Measurements from ENCODE around the gene IGBP1. TPM values are rescaled to one million over a fixed set of nuclear protein-coding genes. Genes with fewer than 3 reads are reported as not detected.

IGBP1 gene
- total and polyA plus RNA-seq, 9 of the 15 experiments (the other 6 are each of a cell fraction or from before 2014, with no cell fraction given), result 36.6 to 91.5 (median 52.8) TPM

GRCh38 chrX:70133303-70134115, at the start of gene IGBP1 (continued):
- TF ChIP-seq KAT7 (CRISPR knock-in tag; IDR thresholded peaks at IDR 0.05; ENCODE audit: borderline replicate concordance), result no peak
- no peak for TF ChIP-seq LARP7 (IDR thresholded peaks at IDR 0.05)
- TF ChIP-seq ZNF785 (CRISPR knock-in tag; IDR thresholded peaks at IDR 0.05), result no peak
- TF ChIP-seq IRF2 (CRISPR knock-in tag; IDR thresholded peaks at IDR 0.05), result no peak
- TF ChIP-seq, protein P1, sequence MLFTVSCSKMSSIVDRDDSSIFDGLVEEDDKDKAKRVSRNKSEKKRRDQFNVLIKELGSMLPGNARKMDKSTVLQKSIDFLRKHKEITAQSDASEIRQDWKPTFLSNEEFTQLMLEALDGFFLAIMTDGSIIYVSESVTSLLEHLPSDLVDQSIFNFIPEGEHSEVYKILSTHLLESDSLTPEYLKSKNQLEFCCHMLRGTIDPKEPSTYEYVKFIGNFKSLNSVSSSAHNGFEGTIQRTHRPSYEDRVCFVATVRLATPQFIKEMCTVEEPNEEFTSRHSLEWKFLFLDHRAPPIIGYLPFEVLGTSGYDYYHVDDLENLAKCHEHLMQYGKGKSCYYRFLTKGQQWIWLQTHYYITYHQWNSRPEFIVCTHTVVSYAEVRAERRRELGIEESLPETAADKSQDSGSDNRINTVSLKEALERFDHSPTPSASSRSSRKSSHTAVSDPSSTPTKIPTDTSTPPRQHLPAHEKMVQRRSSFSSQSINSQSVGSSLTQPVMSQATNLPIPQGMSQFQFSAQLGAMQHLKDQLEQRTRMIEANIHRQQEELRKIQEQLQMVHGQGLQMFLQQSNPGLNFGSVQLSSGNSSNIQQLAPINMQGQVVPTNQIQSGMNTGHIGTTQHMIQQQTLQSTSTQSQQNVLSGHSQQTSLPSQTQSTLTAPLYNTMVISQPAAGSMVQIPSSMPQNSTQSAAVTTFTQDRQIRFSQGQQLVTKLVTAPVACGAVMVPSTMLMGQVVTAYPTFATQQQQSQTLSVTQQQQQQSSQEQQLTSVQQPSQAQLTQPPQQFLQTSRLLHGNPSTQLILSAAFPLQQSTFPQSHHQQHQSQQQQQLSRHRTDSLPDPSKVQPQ (CRISPR knock-in tag; IDR thresholded peaks at IDR 0.05; ENCODE audit: borderline replicate concordance), result no peak
- TF ChIP-seq CCAR2 (IDR thresholded peaks at IDR 0.05; ENCODE audit: low read depth, low read length), result no peak
- no peak for TF ChIP-seq BRD9 (IDR thresholded peaks at IDR 0.05; ENCODE audit: low read depth, partially characterized antibody)
- no peak for TF ChIP-seq ZNF586 (CRISPR knock-in tag; conservative IDR thresholded peaks at IDR 0.05)
- peak in 1 of 2 experiments; percentile 39; a peak in 1 of 4 replicates for TF ChIP-seq KDM4B (IDR thresholded peaks at IDR 0.05; ENCODE audit: borderline replicate concordance in 2 of 2, low read depth in 1 of 2)
- TF ChIP-seq ZNF699 (CRISPR knock-in tag; IDR thresholded peaks at IDR 0.05; ENCODE audit: insufficient replicate concordance), result no peak
- TF ChIP-seq, protein P2, sequence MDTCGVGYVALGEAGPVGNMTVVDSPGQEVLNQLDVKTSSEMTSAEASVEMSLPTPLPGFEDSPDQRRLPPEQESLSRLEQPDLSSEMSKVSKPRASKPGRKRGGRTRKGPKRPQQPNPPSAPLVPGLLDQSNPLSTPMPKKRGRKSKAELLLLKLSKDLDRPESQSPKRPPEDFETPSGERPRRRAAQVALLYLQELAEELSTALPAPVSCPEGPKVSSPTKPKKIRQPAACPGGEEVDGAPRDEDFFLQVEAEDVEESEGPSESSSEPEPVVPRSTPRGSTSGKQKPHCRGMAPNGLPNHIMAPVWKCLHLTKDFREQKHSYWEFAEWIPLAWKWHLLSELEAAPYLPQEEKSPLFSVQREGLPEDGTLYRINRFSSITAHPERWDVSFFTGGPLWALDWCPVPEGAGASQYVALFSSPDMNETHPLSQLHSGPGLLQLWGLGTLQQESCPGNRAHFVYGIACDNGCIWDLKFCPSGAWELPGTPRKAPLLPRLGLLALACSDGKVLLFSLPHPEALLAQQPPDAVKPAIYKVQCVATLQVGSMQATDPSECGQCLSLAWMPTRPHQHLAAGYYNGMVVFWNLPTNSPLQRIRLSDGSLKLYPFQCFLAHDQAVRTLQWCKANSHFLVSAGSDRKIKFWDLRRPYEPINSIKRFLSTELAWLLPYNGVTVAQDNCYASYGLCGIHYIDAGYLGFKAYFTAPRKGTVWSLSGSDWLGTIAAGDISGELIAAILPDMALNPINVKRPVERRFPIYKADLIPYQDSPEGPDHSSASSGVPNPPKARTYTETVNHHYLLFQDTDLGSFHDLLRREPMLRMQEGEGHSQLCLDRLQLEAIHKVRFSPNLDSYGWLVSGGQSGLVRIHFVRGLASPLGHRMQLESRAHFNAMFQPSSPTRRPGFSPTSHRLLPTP (IDR thresholded peaks at IDR 0.05; ENCODE audit: borderline replicate concordance, extremely low read depth, insufficient read length), result no peak
- TF ChIP-seq KLF16 (IDR thresholded peaks at IDR 0.05), result peak; percentile 31; the same call in 1 of the 2 replicates
- TF ChIP-seq SRSF3 (IDR thresholded peaks at IDR 0.05; ENCODE audit: insufficient read depth, low read length), result no peak
- no peak for TF ChIP-seq THRAP3 (IDR thresholded peaks at IDR 0.05; ENCODE audit: borderline replicate concordance)
- no peak for TF ChIP-seq ZNF224 (CRISPR knock-in tag; IDR thresholded peaks at IDR 0.05)
- TF ChIP-seq, protein P3, sequence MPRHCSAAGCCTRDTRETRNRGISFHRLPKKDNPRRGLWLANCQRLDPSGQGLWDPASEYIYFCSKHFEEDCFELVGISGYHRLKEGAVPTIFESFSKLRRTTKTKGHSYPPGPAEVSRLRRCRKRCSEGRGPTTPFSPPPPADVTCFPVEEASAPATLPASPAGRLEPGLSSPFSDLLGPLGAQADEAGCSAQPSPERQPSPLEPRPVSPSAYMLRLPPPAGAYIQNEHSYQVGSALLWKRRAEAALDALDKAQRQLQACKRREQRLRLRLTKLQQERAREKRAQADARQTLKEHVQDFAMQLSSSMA (CRISPR knock-in tag; IDR thresholded peaks at IDR 0.05), result no peak
- TF ChIP-seq MNT (conservative IDR thresholded peaks at IDR 0.05), result peak; percentile 12 to 48; a peak in 3 of 4 replicates
- no peak for TF ChIP-seq ZBTB12 (CRISPR knock-in tag; IDR thresholded peaks at IDR 0.05)

Data from K562 (cell line).